GM12872 (cell line): Measurements from ENCODE around the gene GALNT18.

Experiments used
- CTCF ChIP-seq: IDR thresholded peaks from 3 replicates; pipeline ENCODE4 v1.5.1; 2011; ENCODE audit warnings: low read depth, mild to moderate bottlenecking, low read length, moderate library complexity; ENCODE audit not compliant: insufficient read depth

The GALNT18 gene

GRCh38 chr11:11493698-11494097 is 128.1 kb downstream of the GALNT18 start:
- TF ChIP-seq CTCF, result no peak

- TF ChIP-seq CTCF, result no peak
Observed at GRCh38 chr11:11491589-11491988, 130.2 kb downstream of the GALNT18 start.

- no peak for TF ChIP-seq CTCF
Observed at GRCh38 chr11:11491014-11491413, 130.8 kb downstream of the GALNT18 start.

GRCh38 chr11:11486423-11486822 is 135.4 kb downstream of the GALNT18 start:
- TF ChIP-seq CTCF, result no peak

GRCh38 chr11:11486002-11486401 is 135.8 kb downstream of the GALNT18 start:
- TF ChIP-seq CTCF, result no peak

GRCh38 chr11:11483627-11484026 is 138.2 kb downstream of the GALNT18 start:
- no peak for TF ChIP-seq CTCF

GRCh38 chr11:11482730-11483129 is 139.1 kb downstream of the GALNT18 start:
- TF ChIP-seq CTCF, result no peak

GRCh38 chr11:11481371-11481770 is 140.4 kb downstream of the GALNT18 start:
- TF ChIP-seq CTCF, result no peak
